GDM1 (cell line): Measurements from ENCODE around the gene GPATCH1.
"Not testable (repeated sequence)": the region's sequence is repeated elsewhere in the genome, so short reads cannot be mapped to it uniquely, and the experiment has no call there.

Experiments
- DNase-seq: peaks from one replicate; lab custom pipeline; 2025; lab: John Stamatoyannopoulos, UW

The GPATCH1 gene, protein sequence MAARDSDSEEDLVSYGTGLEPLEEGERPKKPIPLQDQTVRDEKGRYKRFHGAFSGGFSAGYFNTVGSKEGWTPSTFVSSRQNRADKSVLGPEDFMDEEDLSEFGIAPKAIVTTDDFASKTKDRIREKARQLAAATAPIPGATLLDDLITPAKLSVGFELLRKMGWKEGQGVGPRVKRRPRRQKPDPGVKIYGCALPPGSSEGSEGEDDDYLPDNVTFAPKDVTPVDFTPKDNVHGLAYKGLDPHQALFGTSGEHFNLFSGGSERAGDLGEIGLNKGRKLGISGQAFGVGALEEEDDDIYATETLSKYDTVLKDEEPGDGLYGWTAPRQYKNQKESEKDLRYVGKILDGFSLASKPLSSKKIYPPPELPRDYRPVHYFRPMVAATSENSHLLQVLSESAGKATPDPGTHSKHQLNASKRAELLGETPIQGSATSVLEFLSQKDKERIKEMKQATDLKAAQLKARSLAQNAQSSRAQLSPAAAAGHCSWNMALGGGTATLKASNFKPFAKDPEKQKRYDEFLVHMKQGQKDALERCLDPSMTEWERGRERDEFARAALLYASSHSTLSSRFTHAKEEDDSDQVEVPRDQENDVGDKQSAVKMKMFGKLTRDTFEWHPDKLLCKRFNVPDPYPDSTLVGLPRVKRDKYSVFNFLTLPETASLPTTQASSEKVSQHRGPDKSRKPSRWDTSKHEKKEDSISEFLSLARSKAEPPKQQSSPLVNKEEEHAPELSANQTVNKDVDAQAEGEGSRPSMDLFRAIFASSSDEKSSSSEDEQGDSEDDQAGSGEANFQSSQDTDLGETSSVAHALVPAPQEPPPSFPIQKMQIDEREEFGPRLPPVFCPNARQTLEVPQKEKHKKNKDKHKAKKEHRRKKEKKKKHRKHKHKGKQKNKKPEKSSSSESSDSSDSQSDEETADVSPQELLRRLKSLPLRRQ

DNA sequence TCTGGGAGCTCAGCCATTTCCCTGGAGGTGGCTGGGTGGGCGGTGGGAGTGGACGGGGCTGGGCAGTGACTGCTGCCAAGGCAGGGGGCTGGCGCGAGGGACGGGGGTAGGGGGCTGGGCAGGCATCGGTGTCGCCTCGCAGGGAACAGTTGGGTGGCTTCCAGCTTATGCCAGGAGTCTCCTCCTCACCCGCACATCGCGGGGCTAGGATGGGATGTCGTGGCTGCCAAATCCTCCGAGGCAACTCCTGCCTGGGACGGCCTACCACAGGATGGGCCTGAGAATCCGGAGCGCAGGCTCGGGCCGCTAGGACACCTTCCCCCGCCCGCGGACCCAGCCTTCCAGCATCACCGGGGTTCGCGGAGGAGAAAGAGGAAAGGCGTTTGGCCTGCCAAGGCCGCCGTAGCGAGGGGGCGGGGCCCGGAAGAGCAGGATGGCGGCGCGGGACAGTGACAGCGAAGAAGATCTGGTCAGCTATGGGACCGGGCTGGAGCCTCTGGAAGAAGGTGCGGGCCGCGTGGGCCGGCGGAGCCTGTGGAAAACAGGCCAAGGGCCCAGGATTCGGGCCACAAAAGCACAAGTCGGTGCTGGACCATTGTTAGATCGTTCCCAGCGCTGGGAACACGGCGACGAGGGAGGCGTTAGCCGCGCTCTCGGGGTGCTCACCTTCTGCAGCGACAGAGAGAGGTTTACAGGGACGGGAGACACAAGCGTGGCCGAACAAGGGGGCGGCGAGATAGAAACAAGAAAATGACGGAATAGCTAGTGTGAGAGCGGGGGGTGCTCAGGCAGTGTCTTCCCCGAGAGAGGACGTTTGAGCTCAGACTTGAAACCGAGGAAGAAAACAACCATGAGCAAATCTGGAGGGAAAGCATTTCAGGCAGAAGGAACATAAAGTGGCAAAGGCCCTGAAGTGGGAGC is at the start of gene GPATCH1:
TSS of gene GPATCH1 (plus strand) at position 421 of the 921 bp plus-strand sequence. CDS start at position 434, 13 bp downstream.
- peak; percentile 56 for DNase-seq

DNA sequence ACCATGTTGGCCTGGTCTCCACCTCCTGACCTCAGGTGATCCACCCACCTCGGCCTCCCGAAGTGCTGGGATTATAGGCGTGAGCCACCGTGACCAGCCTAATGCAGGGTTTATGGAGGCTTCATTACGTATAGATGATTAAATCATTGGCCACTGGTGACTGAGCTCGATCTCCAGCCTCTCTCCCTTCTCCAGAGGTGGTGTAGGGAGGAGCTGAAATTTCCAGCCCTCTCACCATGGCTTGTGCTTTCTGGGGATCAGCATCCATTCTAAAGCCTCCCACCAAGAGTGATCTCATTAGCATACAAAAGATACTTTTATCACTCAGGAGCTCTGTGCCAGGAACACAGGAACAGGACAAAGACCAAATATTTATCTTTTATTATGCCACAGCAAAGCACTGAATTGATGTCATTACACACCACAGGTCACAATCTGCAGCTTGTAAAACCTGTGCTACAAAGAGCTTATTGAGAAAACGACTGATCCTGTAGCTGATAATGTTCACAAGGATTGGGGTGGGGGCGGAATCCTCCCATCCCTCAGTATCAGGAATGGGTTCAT is 48.7 kb upstream of the GPATCH1 start:
- no peak for DNase-seq

DNA sequence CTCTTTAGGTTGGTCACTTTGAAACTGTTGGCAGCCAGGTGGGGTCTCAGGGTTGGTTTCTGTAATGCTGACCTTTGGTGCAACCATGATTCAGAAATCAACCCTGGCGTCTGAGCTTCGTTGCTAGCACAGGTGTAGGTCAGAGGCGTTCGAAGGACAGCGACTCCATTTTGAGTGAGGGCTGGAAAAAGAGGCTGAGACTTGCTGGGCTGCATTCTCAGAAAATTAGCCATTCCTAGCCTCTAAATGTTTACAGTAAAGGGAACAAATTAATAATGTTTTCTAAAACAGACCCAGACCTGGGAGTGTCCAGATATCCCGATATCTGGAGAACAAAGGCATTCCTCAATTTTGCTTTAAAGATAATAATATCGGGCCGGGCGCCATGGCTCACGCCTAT is 45.5 kb upstream of the GPATCH1 start:
- DNase-seq, result no peak

DNA sequence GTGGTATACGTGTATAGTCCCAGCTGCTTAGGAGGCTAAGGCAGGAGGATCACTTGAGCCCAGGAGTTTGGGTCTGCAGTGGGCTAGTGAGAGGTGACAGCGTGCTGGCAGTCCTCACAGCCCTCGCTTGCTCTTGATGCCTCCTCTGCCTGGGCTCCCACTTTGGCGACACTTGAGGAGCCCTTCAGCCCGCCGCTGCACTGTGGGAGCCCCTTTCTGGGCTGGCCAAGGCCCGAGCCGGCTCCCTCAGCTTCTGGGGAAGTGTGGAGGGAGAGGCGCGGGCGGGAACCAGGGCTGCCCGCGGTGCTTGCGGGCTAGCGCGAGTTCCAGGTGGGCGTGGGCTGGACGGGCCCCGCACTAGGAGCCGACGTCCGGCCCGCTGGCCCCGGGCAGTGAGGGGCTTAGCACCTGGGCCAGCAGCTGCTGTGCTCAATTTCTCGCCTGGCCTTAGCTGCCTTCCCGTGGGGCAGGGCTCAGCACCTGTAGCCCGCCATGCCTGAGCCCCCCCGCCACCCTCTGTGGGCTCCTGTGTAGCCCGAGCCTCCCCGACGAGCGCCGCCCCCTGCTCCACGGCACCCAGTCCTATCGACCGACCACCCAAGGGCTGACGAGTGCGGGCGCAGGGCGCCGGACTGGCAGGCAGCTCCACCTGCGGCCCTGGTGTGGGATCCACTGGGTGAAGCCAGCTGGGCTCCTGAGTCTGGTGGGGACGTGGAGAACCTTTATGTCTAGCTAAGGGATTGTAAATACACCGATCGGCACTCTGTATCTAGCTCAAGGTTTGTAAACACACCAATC is 44.4 kb upstream of the GPATCH1 start:
- DNase-seq, result not testable (repeated sequence)

DNA sequence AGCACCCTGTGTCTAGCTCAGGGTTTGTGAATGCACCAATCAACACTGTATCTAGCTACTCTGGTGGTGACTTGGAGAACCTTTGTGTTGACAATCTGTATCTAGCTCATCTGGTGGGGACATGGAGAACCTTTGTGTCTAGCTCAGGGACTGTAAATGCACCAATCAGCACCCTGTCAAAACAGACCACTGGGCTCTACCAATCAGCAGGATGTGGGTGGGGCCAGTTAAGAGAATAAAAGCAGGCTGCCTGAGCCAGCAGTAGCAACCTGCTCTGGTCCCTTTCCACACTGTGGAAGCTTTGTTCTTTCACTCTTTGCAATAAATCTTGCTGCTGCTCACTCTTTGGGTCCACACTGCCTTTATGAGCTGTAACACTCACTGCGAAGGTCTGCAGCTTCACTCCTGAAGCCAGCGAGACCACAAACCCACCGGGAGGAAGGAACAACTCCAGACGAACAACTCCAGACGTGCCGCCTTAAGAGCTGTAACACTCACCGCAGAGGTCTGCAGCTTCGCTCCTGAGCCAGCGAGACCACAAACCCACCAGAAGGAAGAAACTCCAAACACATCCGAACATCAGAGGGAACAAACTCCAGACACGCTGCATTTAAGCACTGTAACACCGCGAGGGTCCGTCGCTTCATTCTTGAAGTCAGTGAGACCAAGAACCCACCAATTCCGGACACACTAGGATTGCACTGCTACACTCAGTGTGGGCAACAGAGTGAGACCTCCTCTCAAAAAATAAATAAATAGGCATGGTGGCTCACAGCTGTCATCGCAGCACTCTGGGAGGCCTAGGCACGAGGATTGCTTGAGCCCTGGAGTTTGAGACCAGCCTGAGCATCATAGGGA is 43.6 kb upstream of the GPATCH1 start:
- DNase-seq, result peak; percentile 64

DNA sequence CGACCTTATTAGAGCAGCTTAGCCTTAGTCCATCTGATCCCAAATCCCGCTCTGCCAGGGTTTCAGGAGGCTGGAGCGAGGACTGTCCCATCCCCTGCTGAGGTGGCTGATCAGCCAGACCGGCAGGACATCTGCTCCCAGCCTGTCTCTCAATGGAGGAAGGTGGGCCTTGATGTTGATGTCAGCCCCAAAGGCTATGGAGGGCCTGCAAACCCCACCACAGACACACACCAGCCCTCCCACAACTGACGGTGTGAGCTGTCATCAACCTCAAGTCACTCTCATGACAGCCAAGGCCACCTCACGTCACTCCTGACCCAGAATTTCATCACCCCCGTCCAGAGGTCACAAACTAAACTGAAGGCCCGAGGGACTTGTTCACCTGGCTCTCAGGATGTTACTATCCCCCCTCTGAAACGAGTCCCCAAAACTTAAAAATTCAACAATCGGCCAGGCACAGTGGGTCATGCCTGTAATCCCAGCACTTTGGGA is 41.8 kb upstream of the GPATCH1 start:
- no peak for DNase-seq

DNA sequence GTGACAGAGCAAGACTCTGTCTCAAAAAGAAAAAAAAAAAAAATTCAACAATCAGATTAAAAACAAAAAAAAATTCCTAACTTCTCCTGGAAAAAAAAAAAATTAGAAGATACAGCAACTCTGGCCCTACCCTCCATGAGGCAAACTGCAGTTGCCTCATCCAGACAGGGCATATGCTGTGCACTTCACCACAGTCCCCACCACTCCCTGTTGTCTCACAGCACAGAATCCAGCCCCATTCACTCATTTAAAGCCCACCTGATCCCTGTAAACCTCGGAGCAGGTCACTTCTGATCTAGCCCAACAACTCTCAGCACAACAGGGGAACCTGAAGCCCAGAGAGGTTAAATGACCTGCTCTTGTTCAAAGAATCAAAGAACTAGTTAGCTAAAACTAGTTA is 41.2 kb upstream of the GPATCH1 start:
- no peak for DNase-seq

DNA sequence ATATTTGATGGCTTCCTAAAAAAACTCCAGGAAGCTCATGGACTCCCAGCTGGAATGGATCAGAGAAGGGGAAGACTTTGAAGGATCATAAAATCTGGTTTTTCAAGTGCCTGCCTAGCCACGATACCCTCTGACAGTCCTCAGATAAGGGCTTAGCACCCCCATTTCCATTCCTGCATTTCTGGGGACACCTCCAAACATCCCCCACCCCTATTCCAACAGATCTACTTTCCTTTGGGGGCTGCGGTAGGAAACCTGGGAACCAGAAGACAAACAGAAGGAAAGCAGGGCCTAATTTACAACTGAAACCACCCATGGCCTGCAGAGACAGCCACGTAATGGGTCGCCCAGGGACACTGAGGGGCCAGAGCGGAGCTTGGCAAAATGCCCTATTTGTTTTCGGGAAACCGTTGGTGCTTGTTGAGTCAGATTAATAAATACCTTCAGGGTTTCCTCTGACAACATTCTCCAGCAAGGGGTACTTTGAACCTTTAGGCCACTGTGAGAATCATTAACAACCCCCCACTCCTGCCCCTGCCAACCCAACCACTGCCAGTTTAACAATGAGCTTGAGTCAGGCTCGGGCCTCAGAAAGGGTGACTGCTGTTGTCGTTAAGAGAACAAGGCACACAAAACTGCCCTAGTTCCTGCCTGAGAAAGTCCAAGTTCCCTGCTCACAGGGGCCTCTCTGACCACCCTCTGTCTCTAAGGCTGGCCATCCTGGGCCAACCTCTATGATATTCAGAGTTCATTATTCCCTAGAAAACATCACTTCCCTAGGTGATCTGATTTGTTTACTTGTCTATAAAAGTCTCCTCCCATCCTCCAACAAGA is 39.8 kb upstream of the GPATCH1 start:
- DNase-seq, result no peak

DNA sequence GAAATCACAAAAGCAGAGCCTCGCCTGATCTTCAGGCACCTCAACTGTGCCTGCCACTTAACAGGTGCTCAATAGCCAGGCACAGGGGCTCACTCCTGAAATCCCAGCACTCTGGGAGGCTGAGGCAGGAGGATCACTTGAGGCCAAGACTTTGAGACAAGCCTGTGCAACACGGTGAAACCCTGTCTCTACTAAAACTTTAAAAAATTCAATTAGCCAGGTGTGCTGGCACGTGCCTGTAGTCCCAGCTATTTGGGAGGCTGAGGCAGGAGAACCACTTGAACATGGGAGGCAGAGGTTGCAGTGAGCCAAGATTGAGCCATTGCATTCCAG is 39.2 kb upstream of the GPATCH1 start:
- DNase-seq, result not testable (repeated sequence)

DNA sequence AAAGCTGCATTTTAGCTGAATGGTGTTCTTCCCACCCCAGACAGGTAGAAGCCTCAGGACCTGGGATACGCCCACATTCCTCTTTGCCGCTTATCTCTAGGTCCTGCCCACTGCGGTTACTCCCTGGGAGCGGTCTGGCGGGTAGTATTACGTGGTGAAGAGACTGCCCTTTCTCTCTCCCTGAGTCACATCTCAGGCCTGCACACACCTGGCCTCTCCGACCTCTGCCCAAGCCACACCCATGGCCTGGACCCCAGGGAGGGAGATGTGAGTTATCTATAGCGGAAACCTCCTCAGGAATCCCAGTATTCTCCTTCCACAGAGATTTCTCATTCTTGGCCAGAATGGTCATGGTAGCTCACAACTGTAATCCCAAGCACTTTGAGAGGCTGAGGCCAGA is 33.6 kb upstream of the GPATCH1 start:
- DNase-seq, result no peak

DNA sequence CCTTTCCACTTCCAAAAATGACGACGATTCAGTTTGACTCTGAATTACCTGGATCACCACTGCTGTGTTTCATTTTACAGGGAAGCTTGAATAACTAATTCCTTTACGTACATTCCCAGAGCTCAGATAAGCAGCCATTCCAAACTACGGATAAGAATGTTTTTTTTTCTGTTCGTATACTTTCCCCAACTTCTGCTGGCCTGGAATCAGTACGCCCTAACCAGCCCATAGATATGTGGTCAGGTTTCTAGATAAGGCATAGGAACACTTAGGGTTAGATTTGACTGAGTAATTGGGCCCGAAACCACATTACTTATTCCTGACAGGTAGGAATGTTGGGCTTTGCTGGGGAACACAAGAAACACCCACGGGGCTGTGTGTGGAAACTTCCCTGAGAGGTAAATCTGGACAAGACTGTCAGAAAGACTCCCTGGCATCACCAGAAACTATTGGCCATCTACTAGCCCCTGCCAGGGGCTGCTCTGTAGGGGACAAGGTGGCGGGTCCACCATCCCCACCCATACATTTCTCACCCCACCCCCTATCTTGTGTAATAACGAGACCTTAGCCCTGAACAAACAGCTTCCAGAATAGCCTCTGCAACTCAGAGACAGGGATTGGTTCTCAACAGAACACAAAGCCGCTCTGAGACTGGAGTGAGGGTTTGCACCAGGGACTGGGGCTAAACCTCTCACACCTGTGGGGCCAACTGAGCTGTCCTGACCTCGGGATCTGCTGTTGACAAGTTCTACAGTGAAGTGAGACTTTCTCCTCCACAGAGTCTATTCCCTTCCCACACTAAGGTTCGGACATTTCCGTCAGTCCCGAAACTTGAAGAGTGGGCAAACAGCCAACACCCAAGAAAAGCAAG is 31.9 kb upstream of the GPATCH1 start:
- DNase-seq, result no peak

DNA sequence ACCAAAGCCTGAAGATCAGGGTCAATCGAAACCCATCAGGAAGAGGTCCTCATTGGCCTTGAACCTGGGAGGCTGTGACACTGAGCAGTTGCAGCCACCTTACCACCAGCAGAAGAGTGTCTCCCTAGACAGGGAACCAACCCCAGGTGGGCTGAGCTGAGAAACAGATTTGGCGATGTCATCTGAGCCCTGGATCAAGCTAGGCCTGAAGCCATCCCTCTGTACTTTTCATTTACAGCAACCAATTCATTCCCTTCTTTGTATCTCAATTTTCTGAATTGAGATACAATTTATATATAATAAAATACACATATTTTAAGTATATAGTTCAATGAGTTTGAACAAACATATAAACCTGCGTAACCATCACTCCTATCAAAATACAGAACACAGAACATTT is 30.9 kb upstream of the GPATCH1 start:
- DNase-seq, result no peak

DNA sequence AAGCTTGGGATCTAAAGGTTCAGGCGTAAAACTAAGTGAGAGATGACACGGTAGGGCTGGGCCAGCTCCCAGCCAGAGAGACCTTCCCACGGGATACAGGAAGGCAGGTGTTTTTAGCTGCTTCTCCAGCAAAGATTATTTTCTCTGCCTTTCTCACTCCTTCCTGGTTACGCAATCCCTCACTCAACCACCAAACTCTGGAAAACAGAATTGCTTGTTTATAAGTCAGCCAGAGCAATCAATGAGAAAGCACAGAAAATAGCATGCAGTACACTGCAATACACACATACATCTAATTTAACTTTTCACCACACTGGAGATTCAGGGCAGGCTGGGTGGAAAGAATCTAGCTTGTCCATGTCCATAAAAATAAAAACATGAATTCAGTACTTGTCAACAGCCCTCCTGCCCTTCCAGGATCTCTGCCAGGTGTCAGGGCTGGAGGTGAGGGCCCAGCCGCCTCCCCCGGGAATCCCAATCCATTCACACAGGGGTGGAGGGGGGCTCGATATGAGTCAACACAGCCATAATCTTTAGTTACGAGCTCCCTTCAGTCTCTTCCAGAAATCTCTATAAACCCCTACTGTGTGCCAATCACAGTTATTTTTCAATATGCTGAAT is 28.5 kb upstream of the GPATCH1 start:
- no peak for DNase-seq

DNA sequence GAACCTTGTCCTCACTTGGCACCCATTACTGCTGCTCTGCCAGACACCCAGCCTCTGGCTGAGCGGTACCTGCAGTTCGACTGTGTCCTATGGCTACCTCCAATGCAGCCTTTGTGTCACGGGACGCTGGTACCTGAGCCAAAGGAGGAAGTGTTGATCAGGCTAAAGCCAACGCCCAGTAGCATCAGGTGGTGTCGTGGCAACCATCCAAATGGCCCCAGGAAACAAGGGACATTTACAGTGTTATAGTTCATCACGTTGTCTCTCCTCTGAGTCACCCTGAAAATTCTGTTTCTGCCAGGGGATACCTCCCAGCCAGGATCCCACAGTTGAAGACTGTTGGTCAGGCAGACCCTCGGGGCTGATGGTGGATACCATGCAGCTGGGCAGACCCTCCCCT is 26.4 kb upstream of the GPATCH1 start:
- no peak for DNase-seq

DNA sequence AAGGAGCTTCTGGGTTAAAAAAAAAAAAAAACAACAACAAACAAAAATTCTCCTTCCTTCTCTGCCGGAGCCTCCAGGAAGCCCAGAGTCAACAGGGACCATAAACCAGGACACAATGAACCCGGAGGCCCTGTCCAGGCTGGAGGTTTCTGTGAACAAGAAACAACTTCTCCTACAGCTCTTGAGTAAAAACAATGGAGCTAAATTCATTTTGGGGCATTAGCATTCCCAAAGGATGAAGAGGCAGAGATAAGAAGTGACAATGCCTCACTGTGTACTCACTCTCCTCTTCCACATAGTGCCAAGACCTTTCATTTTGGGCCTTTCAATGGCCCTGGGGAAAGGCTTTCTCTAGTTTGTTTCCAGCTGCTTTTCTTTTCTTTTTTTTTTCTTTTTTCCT is 25.3 kb upstream of the GPATCH1 start:
- DNase-seq, result no peak

DNA sequence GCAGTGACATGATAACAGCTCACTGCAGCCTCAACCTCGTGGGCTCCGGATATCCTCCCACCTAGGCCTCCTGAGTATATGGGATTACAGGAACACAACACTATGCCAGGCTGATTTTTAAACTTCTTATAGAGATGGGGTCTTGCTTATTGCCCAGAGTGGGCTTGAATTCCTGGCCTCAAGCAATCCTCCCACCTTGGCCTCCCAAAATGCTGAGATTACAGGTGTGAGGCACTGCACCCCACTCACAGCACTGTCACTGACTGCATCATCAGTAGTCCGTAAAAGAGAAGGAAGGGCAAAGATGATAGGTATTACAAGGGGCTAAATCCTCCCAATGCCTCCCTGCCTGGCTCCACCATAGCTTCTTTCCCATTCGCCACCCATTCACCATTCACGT is 20.4 kb upstream of the GPATCH1 start:
- DNase-seq, result no peak

DNA sequence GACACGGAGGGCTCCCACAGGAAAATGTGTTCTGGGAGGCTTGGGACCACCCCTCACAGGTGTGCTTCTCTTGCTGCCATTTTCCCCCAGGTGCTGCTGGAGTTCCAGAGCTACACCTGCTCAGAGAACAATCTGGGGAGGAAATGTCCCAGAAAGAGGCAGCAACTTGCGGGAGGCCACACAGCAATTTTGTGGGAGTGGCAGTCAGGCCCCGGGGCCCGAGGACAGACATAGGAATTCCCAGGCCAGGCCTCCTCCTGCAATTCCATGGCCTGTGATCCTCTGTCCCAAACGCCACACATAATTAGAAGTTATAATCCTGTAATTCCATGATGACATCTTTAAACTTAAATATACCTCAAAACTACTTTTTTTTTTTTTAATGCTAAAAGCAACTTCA is 18.1 kb upstream of the GPATCH1 start:
- DNase-seq, result no peak
